Activated gamma-delta T cell (primary cell): ENCODE measurements around the gene CASKIN2.

ENCODE experiments used
- DNase-seq: peaks from one replicate; lab custom pipeline; 2025; lab: John Stamatoyannopoulos, UW

CASKIN2 gene

DNA sequence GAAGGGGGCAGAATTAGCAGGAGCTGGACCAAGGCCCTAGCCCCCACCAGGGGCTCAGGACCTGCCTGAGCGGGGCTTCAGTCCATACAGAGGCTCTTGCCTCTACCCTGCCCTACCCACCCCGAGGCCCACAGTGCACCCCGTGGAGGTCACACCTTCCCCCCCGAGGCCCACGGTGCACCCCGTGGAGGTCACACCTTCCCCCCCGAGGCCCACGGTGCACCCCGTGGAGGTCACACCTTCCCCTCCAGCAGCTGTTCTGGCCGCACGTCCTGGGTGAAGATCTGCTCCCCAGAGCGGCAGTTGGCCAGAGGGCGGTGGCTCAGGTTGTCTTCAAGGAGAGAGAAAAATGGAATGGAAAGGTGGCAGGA lies 11.4 kb downstream of the CASKIN2 start:
- DNase-seq, result no peak

DNA sequence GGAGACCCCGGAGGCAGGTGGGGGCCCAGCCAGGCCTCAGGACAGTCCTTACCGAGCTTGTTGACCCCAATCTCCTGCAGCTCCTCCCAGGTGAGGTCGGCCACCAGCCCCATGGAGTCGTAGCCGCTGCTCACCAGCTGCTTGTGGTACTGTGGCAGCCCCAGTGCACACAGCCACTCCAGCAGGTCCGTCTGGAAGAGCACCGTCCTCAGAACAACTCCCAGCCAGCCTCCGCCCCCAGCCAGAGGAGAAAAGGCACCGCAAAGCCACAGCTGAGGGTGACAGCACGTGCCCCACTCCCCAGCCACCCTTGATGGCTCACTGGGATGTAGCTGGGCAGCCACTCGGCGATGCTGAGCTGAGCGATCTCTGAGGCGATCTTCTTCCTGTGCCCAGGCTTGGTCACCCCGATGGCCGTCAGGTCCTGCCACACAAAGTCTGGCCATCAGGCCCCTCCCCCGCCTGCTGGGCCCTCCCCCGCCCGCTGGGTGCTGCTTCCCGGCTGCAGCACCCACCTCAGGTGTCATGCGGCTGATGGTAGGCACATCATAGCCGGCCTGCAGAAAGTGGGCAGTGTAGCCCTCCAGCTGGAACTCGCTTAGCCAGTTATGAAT lies 11.9 kb downstream of the CASKIN2 start:
- DNase-seq, result no peak

- no peak for DNase-seq
Observed at GRCh38 chr17:75502721-75503329, 12.5 kb downstream of the CASKIN2 start.

DNA sequence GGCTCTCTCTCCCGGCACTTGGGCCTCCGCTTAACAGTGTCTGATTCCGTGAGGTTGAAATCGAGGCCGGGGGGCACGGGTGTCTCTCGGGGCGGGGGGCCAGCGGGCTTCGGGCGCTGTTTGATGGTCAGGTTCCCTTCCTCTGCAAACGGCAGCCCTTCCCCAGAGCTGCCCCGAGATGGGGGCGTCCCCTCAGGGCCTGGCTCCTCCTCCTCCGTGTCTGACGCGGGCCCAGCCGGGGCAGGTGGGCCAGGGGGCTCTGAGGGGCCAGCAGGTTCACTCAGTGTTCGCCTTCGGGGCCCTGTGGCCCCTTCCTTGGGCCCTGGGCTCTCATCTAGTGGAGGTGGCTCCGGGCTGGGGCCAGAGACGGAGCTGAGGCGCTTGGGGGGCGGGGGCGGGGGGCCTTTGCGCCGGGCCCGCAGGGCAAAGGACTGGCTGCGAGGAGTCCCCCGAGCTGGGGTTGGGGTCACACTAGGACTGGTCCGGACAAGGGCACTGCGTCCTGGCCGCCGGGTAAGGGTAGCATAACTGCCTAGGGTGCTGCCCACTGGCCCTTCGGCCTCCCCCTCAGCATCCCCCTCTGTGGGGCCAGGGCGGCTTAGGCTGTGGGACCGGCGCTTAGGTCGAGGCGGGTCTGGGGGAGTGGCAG lies 13.1 kb downstream of the CASKIN2 start:
- no peak for DNase-seq

GRCh38 chr17:75501378-75502071 lies 13.8 kb downstream of the CASKIN2 start:
- DNase-seq, result no peak

DNA sequence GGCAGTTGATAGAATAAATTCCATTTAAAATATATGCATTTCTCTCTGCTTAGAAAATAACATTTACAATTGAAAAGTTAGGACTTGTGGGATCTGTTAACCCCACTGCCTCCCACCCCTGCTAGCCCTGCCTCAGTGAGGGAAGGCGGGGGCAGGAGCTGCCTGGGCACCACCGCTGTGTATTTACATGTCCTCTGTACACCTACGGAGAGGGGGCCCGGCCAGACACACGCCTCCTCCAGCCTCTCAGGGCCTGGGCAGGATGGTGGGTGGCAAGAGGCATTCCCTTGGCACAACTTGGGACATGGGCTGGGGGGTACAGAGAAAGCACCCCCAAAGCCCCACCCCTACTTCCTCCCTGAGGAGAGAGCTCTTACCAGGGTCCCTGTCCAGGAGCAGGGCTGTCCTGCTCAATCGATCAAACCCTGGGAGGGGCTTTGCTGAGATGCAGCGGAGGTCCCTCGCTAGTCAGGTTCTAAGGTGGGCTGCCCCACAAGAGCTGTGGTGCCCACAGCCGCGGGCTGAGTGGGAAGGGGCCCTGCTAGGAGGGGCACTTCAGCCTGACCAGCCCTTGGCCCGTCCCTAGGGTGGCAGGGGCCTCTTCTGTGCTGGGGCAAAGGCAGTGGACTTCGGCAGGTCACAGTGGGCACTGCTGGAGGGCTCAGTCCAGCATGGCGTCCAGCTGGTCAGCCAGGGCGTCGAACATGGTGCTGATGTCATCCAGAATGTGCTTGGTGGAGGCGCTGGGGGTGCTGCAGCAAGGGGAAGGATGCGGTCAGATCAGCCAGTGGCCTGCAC lies 14.7 kb downstream of the CASKIN2 start:
- no peak for DNase-seq

GRCh38 chr17:75499313-75500022 lies 15.9 kb downstream of the CASKIN2 start:
- DNase-seq, result no peak

DNA sequence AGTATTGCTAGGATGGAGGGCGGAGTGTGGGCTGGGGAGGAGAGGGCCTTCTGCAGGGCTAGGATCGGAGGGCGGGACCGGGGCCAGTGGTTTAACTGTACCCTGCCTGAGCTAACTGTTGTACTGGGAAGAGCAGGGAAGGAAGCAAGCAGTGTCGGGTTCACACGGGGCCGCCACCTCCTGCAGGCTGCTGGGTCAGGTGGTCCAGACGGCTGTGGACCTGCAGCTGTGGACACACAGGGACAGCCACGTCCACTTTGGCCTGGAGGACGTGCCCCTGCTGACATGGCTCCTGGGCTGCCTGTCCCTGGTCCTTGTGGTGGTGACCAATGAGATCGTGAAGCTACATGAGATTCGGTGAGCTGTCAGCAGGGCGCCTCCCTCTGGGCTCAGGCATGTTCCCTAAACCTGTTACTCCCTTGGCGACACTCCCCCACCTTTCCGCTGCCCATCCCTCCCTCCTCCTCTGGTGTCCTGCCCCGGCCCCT lies 16.6 kb downstream of the CASKIN2 start:
- no peak for DNase-seq

- DNase-seq, result no peak
Observed at GRCh38 chr17:75498039-75498725, 17.2 kb downstream of the CASKIN2 start.

DNA sequence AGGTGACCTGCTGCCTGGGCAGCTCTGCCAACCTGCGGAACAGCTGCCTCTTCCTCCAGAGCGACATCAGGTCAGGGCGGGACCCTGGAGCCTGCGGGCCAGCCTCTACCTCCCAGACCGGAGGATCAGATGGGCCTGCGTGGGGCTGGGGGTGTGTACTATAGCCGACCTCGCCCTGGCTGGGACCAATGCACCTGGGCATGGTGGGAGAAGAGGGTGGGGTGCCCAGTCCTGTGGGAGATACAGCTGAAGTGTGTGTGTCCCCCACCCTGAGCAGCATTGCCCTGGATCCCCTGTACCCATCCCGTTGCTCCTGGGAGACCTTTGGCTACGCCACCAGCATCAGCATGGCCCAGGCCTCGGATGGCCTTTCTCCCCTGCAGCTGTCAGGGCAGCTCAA lies 19.3 kb downstream of the CASKIN2 start:
- DNase-seq, result no peak

DNA sequence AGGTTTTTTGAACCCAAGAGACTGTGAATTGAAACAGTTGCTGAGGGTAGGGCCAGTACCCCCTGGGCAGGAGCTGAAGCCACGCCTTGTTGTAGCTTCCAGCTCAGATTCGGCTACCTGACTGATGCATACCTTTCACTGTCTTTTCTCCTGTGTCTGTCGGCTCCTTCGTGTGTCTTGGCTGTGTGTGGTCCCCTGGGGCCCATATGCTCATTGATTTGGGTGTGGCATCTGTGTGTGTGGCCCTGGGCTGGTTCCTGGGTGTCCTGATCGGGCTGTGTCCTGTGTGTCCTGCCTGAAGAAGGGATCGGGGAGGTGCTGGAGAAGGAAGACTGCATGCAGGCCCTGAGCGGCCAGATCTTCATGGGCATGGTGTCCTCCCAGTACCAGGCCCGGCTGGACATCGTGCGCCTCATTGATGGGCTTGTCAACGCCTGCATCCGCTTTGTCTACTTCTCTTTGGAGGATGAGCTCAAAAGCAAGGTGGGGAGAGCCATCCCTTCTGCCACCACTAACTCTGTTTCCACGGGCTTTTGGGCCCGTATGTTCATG lies 20.9 kb downstream of the CASKIN2 start:
- no peak for DNase-seq

- no peak for DNase-seq
Observed at GRCh38 chr17:75493476-75494129, 21.7 kb downstream of the CASKIN2 start.

DNA sequence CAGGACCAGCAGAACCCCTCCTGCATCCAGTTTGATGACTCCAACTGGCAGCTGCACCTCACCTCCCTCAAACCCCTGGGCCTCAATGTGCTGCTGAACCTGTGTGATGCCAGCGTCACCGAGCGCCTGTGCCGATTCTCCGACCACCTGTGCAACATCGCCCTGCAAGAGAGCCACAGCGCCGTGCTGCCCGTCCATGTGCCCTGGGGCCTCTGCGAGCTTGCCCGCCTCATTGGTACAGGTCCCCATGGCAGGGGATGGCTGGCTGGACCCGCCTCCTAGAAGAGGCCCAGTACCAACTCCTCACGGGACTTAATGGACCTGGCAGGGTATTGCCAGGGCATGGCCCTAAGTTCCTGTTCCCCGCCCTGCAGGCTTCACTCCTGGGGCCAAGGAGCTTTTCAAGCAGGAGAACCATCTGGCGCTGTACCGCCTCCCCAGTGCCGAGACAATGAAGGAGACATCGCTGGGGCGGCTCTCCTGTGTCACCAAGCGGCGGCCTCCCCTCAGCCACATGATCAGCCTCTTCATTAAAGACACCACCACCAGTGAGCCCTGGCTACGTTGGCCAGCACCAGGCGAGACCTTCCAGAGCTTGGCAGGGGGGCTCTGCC lies 22.7 kb downstream of the CASKIN2 start:
- no peak for DNase-seq

DNA sequence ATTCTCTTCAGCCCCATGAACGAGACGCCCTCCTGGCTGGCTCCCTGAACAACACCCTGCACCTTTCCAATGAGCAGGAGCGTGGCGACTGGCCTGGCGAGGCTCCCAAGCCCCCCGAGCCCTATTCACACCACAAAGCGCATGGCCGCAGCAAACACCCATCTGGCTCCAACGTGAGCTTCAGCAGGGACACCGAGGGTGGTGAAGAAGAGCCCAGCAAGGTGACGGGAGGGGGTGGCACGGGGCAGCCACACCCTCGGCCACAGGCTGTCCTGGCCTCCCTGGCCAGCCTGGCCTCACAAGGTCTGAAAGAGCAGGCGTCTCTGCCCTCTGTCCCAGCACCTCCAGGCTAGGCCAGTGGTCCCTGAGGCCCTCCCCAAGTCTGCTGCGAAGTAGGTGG lies 23.7 kb downstream of the CASKIN2 start:
- DNase-seq, result no peak

DNA sequence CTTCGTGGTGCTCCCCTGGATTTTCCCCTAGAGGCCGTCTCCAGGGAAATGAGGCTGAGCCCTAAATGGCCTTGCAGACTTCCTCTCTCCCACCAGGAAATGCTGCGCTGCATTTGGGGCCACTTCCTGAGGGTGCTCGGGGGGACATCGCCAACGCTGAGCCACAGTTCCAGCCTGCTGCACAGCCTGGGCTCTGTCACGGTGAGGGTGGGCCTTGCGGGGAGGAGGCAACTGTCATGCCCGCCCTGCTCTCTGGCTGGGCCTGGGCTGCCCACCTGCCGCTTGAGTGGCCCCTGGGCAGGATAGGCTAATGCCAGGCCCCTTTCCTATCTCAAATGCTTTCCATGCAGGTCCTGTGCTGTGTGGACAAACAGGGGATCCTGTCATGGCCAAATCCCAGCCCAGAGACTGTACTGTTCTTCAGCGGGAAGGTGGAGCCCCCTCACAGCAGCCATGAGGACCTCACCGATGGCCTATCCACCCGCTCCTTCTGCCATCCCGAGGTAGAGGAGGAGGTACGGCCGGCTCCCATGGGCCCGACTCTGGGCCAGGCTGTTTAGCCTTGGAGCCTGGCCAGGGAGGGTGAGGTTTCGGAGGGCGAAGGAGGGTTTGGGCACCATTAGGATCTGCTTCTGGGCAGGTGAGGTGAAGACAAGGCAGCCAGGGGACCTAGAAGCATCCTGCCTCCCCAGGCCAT lies 24.2 kb downstream of the CASKIN2 start:
- DNase-seq, result no peak

DNA sequence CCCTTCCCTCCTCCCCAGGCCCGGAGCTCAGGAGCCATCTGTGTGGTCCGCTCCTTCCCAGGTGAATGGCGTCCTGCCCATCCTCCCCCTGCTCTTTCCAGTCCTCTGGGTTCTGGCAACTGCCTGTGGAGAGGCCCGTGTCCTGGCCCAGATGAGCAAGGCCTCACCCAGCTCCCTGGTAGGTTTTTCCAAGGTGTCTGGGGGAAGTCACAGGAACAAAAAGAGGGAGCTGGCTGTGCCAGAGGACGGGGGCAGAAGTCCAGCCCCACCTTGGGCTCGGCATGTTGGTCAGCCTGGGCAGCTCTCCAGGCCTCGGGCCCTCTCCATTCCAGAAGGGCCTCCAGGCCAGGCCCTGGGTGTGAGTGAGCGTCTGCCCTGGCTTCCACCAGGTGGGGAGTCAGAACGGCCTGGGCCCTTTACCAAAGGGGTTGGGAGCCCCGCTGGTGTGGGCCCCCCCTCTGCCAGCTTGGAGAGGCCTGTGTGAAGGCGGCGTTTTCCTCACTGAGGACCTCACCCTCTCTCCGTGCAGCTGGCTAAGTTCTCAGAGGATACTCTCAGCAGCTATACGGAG lies 25.1 kb downstream of the CASKIN2 start:
- DNase-seq, result no peak

GRCh38 chr17:75489511-75489955 lies 25.8 kb downstream of the CASKIN2 start:
- DNase-seq, result no peak
